ENCODE results near the gene KAT2B. TPM values are rescaled to one million over a fixed set of nuclear protein-coding genes. Genes with fewer than 3 reads are reported as not detected.
A peak's percentile ranks its signal among the peaks of the same experiment; 100 is the strongest.

The KAT2B gene
- total RNA-seq, 1 experiment from 2014 or later: 45.8 TPM

- DNase-seq: no peak
- Histone ChIP-seq H3K4me1 (ENCODE audit: low read length) (peaks cover 29% of the 10 kb centered on the region), H3K4me2 (ENCODE audit: low read depth, low read length, poor library complexity, severe bottlenecking) (no peak overlapping the region), H3K36me3 (ENCODE audit: insufficient read depth, low read length) (no peaks in the 10 kb centered on the region), H3K9me2 (replicated peaks; ENCODE audit: insufficient read depth, low read length) (no peaks in the 10 kb centered on the region), H3K27ac (ENCODE audit: low read length) (no peak overlapping the region), H3K4me3 (ENCODE audit: low read length) (no peak overlapping the region), H3K79me2 (ENCODE audit: low read length) (peaks cover 18% of the 10 kb centered on the region), H2AFZ (ENCODE audit: low read length) (peak overlapping the region; percentile 46), H4K20me1 (ENCODE audit: insufficient read depth, low read depth, low read length) (peaks cover 10% of the 10 kb centered on the region; the same call in 1 of the 2 replicates), H3K9ac (ENCODE audit: low read length) (no peak overlapping the region), H3K9me3 (ENCODE audit: low read length) (no peaks in the 10 kb centered on the region), H3K27me3 (ENCODE audit: low read length) (no peaks in the 10 kb centered on the region)
Observed at GRCh38 chr3:20037255-20037996, 2.8 kb upstream of the KAT2B start.

DNA sequence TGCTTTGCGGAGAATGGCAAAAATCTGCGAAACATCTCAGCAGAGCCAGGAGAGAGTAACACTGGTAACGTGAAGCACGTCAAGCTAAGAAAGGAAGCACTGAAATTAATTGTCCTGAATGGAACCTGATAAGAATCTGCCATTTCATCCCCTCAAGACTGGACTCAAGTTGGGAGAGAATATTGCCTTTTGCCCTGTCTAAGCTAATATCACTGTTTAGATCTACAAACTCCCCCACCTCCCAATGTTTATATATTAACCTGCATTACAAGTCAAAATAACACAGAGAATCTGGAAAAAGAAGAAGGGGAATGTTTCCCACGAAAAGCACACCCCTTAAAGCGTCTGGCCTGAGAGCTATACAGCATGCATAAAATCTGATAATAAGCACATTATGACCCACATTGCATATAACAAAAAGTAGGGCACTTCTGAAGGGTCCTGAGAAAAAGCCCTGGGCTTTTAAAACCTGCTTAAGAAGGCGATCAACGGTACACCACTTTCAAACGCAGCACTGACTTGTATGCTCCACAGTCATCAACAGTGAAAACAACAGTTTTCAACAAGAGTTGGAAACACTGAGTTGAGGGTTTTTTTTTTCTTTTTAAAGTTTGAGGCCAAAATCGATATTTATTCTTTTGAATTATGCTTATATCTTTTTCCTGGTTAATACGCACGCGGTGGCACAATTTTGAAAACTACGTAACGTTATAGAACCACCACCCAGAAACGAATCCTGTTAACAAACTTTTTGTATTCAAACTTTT, 1.4 kb upstream of the KAT2B start:
- peak; percentile 66 for DNase-seq
- Histone ChIP-seq H3K4me1 (ENCODE audit: low read length) (peaks cover 43% of the 10 kb centered on the region), H3K27me3 (ENCODE audit: low read length) (no peaks in the 10 kb centered on the region), H4K20me1 (ENCODE audit: insufficient read depth, low read depth, low read length) (peaks cover 10% of the 10 kb centered on the region; the same call in 1 of the 2 replicates), H2AFZ (ENCODE audit: low read length) (peak overlapping the region; percentile 46), H3K4me2 (ENCODE audit: low read depth, low read length, poor library complexity, severe bottlenecking) (peak overlapping the region; percentile 93), H3K79me2 (ENCODE audit: low read length) (peaks cover 33% of the 10 kb centered on the region), H3K36me3 (ENCODE audit: insufficient read depth, low read length) (no peaks in the 10 kb centered on the region), H3K9ac (ENCODE audit: low read length) (peak overlapping the region; percentile 76), H3K4me3 (ENCODE audit: low read length) (peak overlapping the region; percentile 70), H3K9me3 (ENCODE audit: low read length) (no peaks in the 10 kb centered on the region), H3K9me2 (replicated peaks; ENCODE audit: insufficient read depth, low read length) (no peaks in the 10 kb centered on the region), H3K27ac (ENCODE audit: low read length) (peak overlapping the region; percentile 94)

- peak overlapping the region; percentile 70 for H3K4me3 ChIP-seq (ENCODE audit: low read length)
- H3K9ac ChIP-seq (ENCODE audit: low read length): peak overlapping the region; percentile 76
- no peaks in the 10 kb centered on the region for H3K36me3 ChIP-seq (ENCODE audit: insufficient read depth, low read length)
Observed at GRCh38 chr3:20039466-20039764, 831 bp upstream of the KAT2B start.

GRCh38 chr3:20040548-20041196, 426 bp downstream of the KAT2B start:
- H3K9me3 ChIP-seq (ENCODE audit: low read length): no peaks in the 10 kb centered on the region
- H3K9me2 ChIP-seq (replicated peaks; ENCODE audit: insufficient read depth, low read length): no peaks in the 10 kb centered on the region
- peaks cover 53% of the 10 kb centered on the region for H3K4me1 ChIP-seq (ENCODE audit: low read length)

More at GRCh38 chr3:20039466-20039764, 831 bp upstream of the KAT2B start:
- Histone ChIP-seq H3K9me2 (replicated peaks; ENCODE audit: insufficient read depth, low read length) (no peaks in the 10 kb centered on the region), H3K9me3 (ENCODE audit: low read length) (no peaks in the 10 kb centered on the region), H3K79me2 (ENCODE audit: low read length) (peaks cover 38% of the 10 kb centered on the region), H3K27me3 (ENCODE audit: low read length) (no peaks in the 10 kb centered on the region), H3K4me1 (ENCODE audit: low read length) (peaks cover 46% of the 10 kb centered on the region), H3K27ac (ENCODE audit: low read length) (peak overlapping the region; percentile 94), H3K4me2 (ENCODE audit: low read depth, low read length, poor library complexity, severe bottlenecking) (peak overlapping the region; percentile 93), H2AFZ (ENCODE audit: low read length) (peak overlapping the region; percentile 46), H4K20me1 (ENCODE audit: insufficient read depth, low read depth, low read length) (peaks cover 10% of the 10 kb centered on the region; the same call in 1 of the 2 replicates)
- DNase-seq: no peak

GRCh38 chr3:20041197-20041780, 1.0 kb downstream of the KAT2B start:
- Histone ChIP-seq H4K20me1 (ENCODE audit: insufficient read depth, low read depth, low read length) (peaks cover 10% of the 10 kb centered on the region; the same call in 1 of the 2 replicates), H3K36me3 (ENCODE audit: insufficient read depth, low read length) (no peaks in the 10 kb centered on the region), H3K9ac (ENCODE audit: low read length) (peak overlapping the region; percentile 76), H3K27ac (ENCODE audit: low read length) (peak overlapping the region; percentile 80), H3K4me2 (ENCODE audit: low read depth, low read length, poor library complexity, severe bottlenecking) (peak overlapping the region; percentile 90), H3K27me3 (ENCODE audit: low read length) (no peaks in the 10 kb centered on the region), H3K4me3 (ENCODE audit: low read length) (peak overlapping the region; percentile 83), H3K4me1 (ENCODE audit: low read length) (peaks cover 59% of the 10 kb centered on the region), H2AFZ (ENCODE audit: low read length) (no peak overlapping the region), H3K9me3 (ENCODE audit: low read length) (no peaks in the 10 kb centered on the region), H3K79me2 (ENCODE audit: low read length) (peaks cover 56% of the 10 kb centered on the region), H3K9me2 (replicated peaks; ENCODE audit: insufficient read depth, low read length) (no peaks in the 10 kb centered on the region)
- peak; percentile 88 for DNase-seq

More at GRCh38 chr3:20040548-20041196, 426 bp downstream of the KAT2B start:
- H3K9ac ChIP-seq (ENCODE audit: low read length): peak overlapping the region; percentile 76
- H3K36me3 ChIP-seq (ENCODE audit: insufficient read depth, low read length): no peaks in the 10 kb centered on the region
- no peaks in the 10 kb centered on the region for H3K27me3 ChIP-seq (ENCODE audit: low read length)
- H4K20me1 ChIP-seq (ENCODE audit: insufficient read depth, low read depth, low read length): peaks cover 10% of the 10 kb centered on the region; the same call in 1 of the 2 replicates
- H3K4me3 ChIP-seq (ENCODE audit: low read length): peak overlapping the region; percentile 83
- peaks cover 49% of the 10 kb centered on the region for H3K79me2 ChIP-seq (ENCODE audit: low read length)
- H3K4me2 ChIP-seq (ENCODE audit: low read depth, low read length, poor library complexity, severe bottlenecking): peak overlapping the region; percentile 90
- H3K27ac ChIP-seq (ENCODE audit: low read length): peak overlapping the region; percentile 80
- H2AFZ ChIP-seq (ENCODE audit: low read length): no peak overlapping the region
- peak; percentile 88 for DNase-seq

DNA sequence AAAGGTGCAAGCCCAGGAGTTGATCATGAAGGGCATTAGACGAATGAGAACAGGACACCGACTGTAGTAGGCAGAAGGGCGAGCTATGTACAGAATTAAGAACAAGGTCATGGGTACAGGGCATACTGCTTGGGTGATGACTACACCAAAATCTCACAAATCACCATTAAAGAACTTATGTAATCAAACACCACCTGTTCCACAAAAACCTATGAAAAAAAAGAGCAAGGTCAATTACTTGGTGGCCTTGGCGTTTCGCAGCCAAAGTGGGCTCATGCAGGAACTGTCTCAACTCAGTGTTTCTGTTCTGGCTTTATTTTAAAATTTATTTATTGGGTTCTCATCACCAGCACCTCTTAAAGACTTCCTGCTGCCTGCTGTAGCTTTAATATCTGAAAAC, 2.1 kb downstream of the KAT2B start:
- H3K4me2 ChIP-seq (ENCODE audit: low read depth, low read length, poor library complexity, severe bottlenecking): peak overlapping the region; percentile 90
- peaks cover 10% of the 10 kb centered on the region; the same call in 1 of the 2 replicates for H4K20me1 ChIP-seq (ENCODE audit: insufficient read depth, low read depth, low read length)
- peak overlapping the region; percentile 83 for H3K4me3 ChIP-seq (ENCODE audit: low read length)

GRCh38 chr3:20043396-20043795, 3.1 kb downstream of the KAT2B start:
- Histone ChIP-seq H3K9ac (ENCODE audit: low read length) (peak overlapping the region; percentile 50), H3K9me3 (ENCODE audit: low read length) (no peaks in the 10 kb centered on the region), H2AFZ (ENCODE audit: low read length) (no peak overlapping the region), H3K27me3 (ENCODE audit: low read length) (no peaks in the 10 kb centered on the region), H4K20me1 (ENCODE audit: insufficient read depth, low read depth, low read length) (peaks cover 10% of the 10 kb centered on the region; the same call in 1 of the 2 replicates), H3K4me2 (ENCODE audit: low read depth, low read length, poor library complexity, severe bottlenecking) (peak overlapping the region; percentile 90), H3K4me3 (ENCODE audit: low read length) (peak overlapping the region; percentile 55), H3K27ac (ENCODE audit: low read length) (peak overlapping the region; percentile 60), H3K36me3 (ENCODE audit: insufficient read depth, low read length) (no peaks in the 10 kb centered on the region), H3K4me1 (ENCODE audit: low read length) (peaks cover 73% of the 10 kb centered on the region), H3K79me2 (ENCODE audit: low read length) (peaks cover 77% of the 10 kb centered on the region), H3K9me2 (replicated peaks; ENCODE audit: insufficient read depth, low read length) (no peaks in the 10 kb centered on the region)
- peak; percentile 63 for DNase-seq

More for the DNA sequence above, 2.1 kb downstream of the KAT2B start:
- H3K9me3 ChIP-seq (ENCODE audit: low read length): no peaks in the 10 kb centered on the region
- no peak for DNase-seq
- H3K4me1 ChIP-seq (ENCODE audit: low read length): peaks cover 70% of the 10 kb centered on the region
- peaks cover 66% of the 10 kb centered on the region for H3K79me2 ChIP-seq (ENCODE audit: low read length)
- H2AFZ ChIP-seq (ENCODE audit: low read length): no peak overlapping the region
- H3K27ac ChIP-seq (ENCODE audit: low read length): peak overlapping the region; percentile 41
- no peaks in the 10 kb centered on the region for H3K36me3 ChIP-seq (ENCODE audit: insufficient read depth, low read length)
- no peaks in the 10 kb centered on the region for H3K9me2 ChIP-seq (replicated peaks; ENCODE audit: insufficient read depth, low read length)
- H3K27me3 ChIP-seq (ENCODE audit: low read length): no peaks in the 10 kb centered on the region
- H3K9ac ChIP-seq (ENCODE audit: low read length): peak overlapping the region; percentile 76
